Measurements from ENCODE around the gene BCAS1.

GRCh38 chr20:54107600-54108325 is 37.4 kb upstream of the BCAS1 start:
- no peak for TF ChIP-seq CTCF (IDR thresholded peaks at IDR 0.05)
- TF ChIP-seq POLR2A (IDR thresholded peaks at IDR 0.05): no peak

Measured in adrenal gland (tissue), 5 donors.